NCI-H2107 (cell line): ENCODE measurements around the gene CCR6.
"Not testable (repeated sequence)": the region's sequence is repeated elsewhere in the genome, so short reads cannot be mapped to it uniquely, and the experiment has no call there.

Experiments used
- DNase-seq: peaks from one replicate; lab custom pipeline; 2025; lab: John Stamatoyannopoulos, UW

Gene CCR6

GRCh38 chr6:167169867-167170266 is 47.0 kb downstream of the CCR6 start:
- DNase-seq: not testable (repeated sequence)

GRCh38 chr6:167171300-167171699 is 48.4 kb downstream of the CCR6 start:
- DNase-seq: not testable (repeated sequence)

GRCh38 chr6:167172011-167172410 is 49.1 kb downstream of the CCR6 start:
- DNase-seq: not testable (repeated sequence)

- DNase-seq: not testable (repeated sequence)
Measured at GRCh38 chr6:167177271-167177670, 54.4 kb downstream of the CCR6 start.

- not testable (repeated sequence) for DNase-seq
Measured at GRCh38 chr6:167178896-167179655, 56.2 kb downstream of the CCR6 start.

GRCh38 chr6:167180086-167180485 is 57.2 kb downstream of the CCR6 start:
- DNase-seq: not testable (repeated sequence)

GRCh38 chr6:167181351-167181750 is 58.5 kb downstream of the CCR6 start:
- not testable (repeated sequence) for DNase-seq

- DNase-seq: not testable (repeated sequence)
Measured at GRCh38 chr6:167182913-167183314, 60.0 kb downstream of the CCR6 start.

GRCh38 chr6:167185101-167185500 is 62.2 kb downstream of the CCR6 start:
- DNase-seq: not testable (repeated sequence)

- not testable (repeated sequence) for DNase-seq
Measured at GRCh38 chr6:167187275-167187674, 64.4 kb downstream of the CCR6 start.
